ENCODE results near the gene KLK1. TPM values are rescaled to one million over a fixed set of nuclear protein-coding genes. Genes with fewer than 3 reads are reported as not detected.
A peak's percentile ranks its signal among the peaks of the same experiment; 100 is the strongest.

The KLK1 gene
- total RNA-seq, 1 donor from 2014 or later: 13.0 TPM

DNA sequence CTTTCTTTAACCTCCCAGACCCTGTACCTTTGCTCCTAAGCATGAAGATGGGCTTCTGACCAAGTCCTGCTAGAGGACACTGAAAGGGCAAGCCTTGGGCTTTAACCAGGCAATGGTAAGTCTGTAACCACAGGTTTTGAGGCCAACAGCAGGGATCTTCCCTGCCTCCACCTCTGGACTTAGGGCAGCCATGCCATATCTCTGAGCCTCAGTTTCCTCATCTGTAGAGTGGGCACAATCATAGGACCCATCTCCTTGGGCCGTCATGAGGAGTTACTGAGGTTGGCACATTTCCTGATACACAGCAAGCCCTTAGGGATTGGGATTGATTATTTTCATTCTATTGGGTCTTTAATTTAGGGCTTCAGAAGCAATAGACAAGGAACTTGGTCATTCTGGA lies 14.7 kb downstream of the KLK1 start:
- intact Hi-C loops (cut with micrococcal nuclease): loop anchor here (10.0 kb wide), 1 partner anchor 556 kb away; the partner anchor contains the start of genes CLDND2 and ETFB
- ChIA-PET POLR2A (no interaction called here), CTCF (no interaction called here)
- peaks cover 14% of the 10 kb centered on the region for H3K4me1 Mint-ChIP-seq
- H3K27me3 Mint-ChIP-seq: peaks cover 7% of the 10 kb centered on the region
- no peak overlapping the region for H3K27ac Mint-ChIP-seq
- H3K4me3 Mint-ChIP-seq: no peak overlapping the region
- TF ChIP-seq, protein P1, sequence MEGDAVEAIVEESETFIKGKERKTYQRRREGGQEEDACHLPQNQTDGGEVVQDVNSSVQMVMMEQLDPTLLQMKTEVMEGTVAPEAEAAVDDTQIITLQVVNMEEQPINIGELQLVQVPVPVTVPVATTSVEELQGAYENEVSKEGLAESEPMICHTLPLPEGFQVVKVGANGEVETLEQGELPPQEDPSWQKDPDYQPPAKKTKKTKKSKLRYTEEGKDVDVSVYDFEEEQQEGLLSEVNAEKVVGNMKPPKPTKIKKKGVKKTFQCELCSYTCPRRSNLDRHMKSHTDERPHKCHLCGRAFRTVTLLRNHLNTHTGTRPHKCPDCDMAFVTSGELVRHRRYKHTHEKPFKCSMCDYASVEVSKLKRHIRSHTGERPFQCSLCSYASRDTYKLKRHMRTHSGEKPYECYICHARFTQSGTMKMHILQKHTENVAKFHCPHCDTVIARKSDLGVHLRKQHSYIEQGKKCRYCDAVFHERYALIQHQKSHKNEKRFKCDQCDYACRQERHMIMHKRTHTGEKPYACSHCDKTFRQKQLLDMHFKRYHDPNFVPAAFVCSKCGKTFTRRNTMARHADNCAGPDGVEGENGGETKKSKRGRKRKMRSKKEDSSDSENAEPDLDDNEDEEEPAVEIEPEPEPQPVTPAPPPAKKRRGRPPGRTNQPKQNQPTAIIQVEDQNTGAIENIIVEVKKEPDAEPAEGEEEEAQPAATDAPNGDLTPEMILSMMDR (IDR thresholded peaks at IDR 0.05): no peak
- no peaks in the 10 kb centered on the region for H3K9me3 Mint-ChIP-seq
- no peak for ATAC-seq (ENCODE audit: low read depth)
- DNase-seq: no peak
- peaks cover 7% of the 10 kb centered on the region for H3K36me3 Mint-ChIP-seq (ENCODE audit: low read depth)

DNA sequence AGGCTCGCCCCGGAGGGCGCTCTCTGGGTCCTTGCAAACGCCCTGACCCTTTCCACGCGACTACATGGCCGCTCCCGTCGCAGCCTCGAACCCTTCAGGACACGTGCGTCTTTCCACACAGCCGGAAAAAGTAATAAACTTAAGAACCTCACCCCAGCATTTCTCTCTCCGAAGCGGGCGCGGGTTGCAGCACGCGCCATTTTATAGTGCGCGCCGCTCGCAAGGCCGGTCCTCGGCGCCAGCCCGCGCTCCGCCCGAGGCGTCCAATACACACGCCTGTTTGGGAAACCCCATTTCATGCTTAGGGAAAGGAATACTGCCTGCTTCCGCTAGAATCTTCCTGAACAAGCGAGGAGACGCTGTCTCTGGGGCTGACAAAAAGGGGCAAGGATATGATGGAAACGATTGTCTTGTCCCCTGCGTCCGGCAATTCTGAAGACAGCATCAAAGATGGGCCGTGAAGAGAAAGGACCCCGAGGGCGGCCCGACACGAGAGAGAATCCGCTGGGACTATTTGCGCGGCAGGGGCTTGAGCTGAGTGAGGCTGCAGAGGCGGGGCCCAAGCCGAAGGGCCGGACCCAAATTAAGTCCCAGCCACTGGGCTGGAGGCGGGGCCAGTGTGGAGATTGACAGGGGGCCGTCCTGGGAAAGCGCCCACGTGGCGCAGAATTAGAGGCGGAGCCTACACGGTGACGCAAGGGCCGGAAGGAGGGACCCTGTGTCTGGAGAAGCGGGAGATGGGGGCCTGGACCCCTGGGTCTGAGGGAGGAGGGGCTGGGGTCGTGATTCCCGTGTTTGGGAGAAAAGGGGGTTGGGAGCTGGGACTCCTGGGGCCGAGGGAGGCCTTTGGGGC lies 18.9 kb downstream of the KLK1 start:
- ChIA-PET POLR2A (interaction anchor here (0.6 to 2.9 kb wide), 19 partner anchors 9 to 875 kb away, joined by 3 to 30 read pairs (median 6); partner anchors contain the start of genes ATF5, JOSD2, KLK1 and NUP62), CTCF (interaction anchor here (1.4 kb wide), 1 partner anchor 118 kb away, joined by 7 read pairs; no protein-coding TSS in a partner anchor)
- DNase-seq (peak; percentile 94), ATAC-seq (ENCODE audit: low read depth) (peak; percentile 98)
- Mint-ChIP-seq H3K9me3 (no peaks in the 10 kb centered on the region), H3K4me1 (peaks cover 37% of the 10 kb centered on the region), H3K27me3 (no peaks in the 10 kb centered on the region), H3K4me3 (peak overlapping the region; percentile 100), H3K36me3 (ENCODE audit: low read depth) (peaks cover 30% of the 10 kb centered on the region), H3K27ac (peak overlapping the region; percentile 100)
- TF ChIP-seq, protein P1 (IDR thresholded peaks at IDR 0.05): no peak
- intact Hi-C loops (cut with micrococcal nuclease): loop anchor here (1.0 to 10.0 kb wide), 8 partner anchors 13 to 560 kb away; partner anchors contain the start of genes CLDND2, ETFB, JOSD2 and KCNC3

DNA sequence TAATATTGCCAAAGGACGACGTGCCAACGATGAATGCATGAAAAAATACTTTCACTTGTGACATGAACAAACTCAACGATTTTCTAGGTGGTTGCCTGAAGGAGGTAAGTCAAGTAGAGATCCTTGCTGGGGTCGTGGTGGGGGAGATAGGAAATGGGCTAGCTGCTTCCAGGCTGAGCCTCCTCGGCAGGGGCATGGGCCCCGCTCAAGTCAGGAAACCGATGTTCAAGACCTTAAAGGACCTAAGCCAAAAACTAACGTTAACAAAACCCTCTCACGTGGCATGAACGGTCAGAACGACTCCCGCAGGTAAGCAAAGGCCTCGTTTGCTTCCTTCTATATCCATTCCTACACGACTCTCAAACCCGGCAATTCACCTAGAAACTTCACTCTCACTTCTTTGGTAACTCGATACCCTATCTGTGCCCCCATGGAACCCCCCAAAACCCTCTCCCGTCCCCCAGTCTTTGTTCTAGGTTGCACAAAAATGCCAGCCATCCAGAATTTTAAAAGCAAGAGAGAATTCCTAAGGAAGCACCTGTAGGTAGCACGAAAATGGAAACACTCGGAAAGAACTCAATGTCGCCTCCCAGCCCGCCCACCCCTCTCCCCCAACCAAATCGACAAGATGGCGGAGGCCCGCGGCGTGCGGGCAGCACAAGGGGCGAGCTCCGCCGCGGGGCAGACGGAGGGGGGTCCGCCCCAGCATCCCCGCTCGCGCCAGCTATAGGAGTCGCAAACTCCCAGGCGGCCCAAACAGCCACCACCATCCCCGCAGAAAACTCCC lies 19.8 kb downstream of the KLK1 start:
- POLR2A ChIA-PET: interaction anchor here (0.6 to 2.9 kb wide), 10 partner anchors 9 to 446 kb away, joined by 3 to 30 read pairs (median 8); partner anchors contain the start of gene JOSD2
- no peaks in the 10 kb centered on the region for H3K27me3 Mint-ChIP-seq

DNA sequence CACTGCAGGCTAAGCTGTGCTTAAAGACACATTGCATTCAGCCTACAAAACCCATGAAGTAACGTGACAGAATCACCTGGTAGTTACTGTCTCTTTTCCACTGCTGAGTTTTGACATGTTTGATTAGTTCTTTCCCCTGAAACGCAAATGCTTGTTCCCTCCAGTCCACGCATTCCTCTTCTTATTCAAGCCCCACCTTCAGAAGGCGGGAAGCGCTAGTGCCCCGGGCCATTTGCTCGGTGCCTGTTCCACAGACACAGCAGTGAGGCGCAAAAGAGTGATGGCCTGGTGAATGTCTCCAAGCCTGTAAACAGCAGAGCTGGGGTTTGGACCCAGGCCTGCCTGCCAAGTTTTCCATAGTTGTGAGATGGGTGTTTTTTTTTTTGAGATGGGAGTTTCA lies 22.5 kb downstream of the KLK1 start:
- POLR2A ChIA-PET: interaction anchor here (1.2 kb wide), 1 partner anchor 96 kb away, joined by 3 read pairs; no protein-coding TSS in a partner anchor
- no peak overlapping the region for H3K4me3 Mint-ChIP-seq
- H3K36me3 Mint-ChIP-seq (ENCODE audit: low read depth): peaks cover 49% of the 10 kb centered on the region
- DNase-seq (no peak), ATAC-seq (ENCODE audit: low read depth) (no peak)
- no peaks in the 10 kb centered on the region for H3K9me3 Mint-ChIP-seq
- CTCF ChIA-PET: no interaction called here
- H3K27me3 Mint-ChIP-seq: no peaks in the 10 kb centered on the region
- H3K27ac Mint-ChIP-seq: no peak overlapping the region
- intact Hi-C loops (cut with micrococcal nuclease): loop anchor here (10.0 kb wide), 1 partner anchor 564 kb away; the partner anchor contains the start of genes CLDND2 and ETFB
- TF ChIP-seq, protein P1 (IDR thresholded peaks at IDR 0.05): no peak
- H3K4me1 Mint-ChIP-seq: peaks cover 37% of the 10 kb centered on the region

More for the DNA sequence above, 19.8 kb downstream of the KLK1 start:
- Mint-ChIP-seq H3K4me1 (peaks cover 37% of the 10 kb centered on the region), H3K36me3 (ENCODE audit: low read depth) (peaks cover 32% of the 10 kb centered on the region), H3K27ac (peak overlapping the region; percentile 100), H3K4me3 (peak overlapping the region; percentile 100), H3K9me3 (no peaks in the 10 kb centered on the region)
- TF ChIP-seq, protein P1 (IDR thresholded peaks at IDR 0.05): no peak
- no peak for DNase-seq
- CTCF ChIA-PET: no interaction called here
- ATAC-seq (ENCODE audit: low read depth): no peak
- intact Hi-C loops (cut with micrococcal nuclease): loop anchor here (1.0 to 10.0 kb wide), 6 partner anchors 33 to 561 kb away; partner anchors contain the start of genes CLDND2, ETFB, KCNC3 and NR1H2
